HG03460 (cell line): Measurements from ENCODE around the gene ADAM12.
"Not testable (repeated sequence)": the region's sequence is repeated elsewhere in the genome, so short reads cannot be mapped to it uniquely, and the experiment has no call there.

Experiments used
- ATAC-seq: cut with Tn5 transposase; IDR thresholded peaks from one replicate; pipeline ENCODE4 v1.9.1; 2021; ENCODE audit not compliant: unreplicated experiment

The ADAM12 gene

DNA sequence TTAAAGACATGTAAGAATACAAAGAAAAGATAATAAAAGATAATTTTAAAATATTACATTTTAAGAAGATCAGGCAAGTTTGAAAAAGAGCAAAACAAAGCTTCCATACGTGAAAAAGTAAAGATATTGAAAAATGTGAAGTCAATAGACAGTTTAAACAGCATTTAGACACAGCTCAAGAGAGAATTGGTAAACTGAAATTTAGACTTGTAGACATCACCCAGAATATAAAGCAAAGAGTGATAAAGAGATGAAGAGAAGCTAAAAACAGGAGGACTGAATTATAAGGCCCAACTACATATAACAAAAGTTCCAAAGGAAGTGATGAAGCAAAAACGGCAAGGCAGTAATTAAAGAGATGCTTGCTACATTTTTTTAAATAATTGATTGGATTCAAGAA, 13.8 kb downstream of the ADAM12 start:
- ATAC-seq: no peak

DNA sequence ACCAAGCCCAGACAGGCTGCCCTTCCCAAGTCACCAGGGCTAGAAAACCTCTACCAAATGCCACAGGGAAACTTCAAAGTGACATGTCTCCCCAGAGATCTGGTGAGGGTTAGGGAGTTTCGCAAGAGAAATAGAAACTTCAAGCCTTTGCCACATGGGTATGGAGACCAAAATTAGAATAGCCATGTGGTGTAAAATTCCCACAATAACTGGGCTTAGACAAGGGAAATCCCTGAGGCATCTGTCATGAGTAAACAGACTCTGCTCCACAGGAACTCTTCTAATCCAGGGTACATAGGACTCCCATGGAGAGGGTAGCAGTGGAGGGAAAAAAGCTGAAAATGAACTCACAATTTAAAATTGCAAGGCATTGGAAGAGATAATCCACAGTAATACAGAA, 14.3 kb downstream of the ADAM12 start:
- ATAC-seq: no peak

DNA sequence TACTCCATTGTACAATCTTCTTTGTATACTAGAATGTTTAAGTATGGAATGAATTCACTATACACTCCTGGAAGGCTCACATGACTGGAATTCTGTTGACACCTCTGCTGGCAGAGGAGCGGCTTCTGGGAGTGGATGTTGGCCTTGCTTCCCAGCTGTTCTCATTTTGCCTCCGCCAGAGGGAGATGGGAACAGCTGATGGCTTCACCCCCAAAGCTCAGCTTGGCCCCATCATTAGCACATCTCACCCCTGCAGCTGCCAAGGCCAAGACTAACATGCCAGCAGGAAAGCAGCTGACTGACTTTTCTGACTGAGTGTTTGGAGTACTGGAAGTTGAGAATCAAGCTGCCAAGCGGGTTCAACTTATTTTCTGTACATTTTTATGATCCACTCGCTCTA, 15.1 kb downstream of the ADAM12 start:
- no peak for ATAC-seq

DNA sequence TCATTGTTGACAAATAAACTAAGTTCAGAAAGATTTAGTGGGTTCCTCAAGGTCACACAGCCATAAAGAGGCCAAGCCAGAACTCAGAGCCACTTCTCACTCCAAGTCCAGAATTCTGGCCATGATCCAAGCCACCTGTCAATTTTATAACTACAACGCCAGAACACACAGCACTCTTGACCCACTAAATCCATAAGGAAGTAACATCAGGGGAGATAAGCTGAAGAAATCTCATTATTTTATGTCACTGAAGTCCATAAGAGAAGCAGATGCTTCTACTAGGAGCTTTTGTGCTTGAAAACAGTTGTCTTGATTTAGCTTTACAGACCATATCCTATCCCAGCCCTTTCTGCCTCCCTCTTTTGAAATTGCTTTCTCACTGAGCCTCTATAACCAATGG, 15.9 kb downstream of the ADAM12 start:
- no peak for ATAC-seq

DNA sequence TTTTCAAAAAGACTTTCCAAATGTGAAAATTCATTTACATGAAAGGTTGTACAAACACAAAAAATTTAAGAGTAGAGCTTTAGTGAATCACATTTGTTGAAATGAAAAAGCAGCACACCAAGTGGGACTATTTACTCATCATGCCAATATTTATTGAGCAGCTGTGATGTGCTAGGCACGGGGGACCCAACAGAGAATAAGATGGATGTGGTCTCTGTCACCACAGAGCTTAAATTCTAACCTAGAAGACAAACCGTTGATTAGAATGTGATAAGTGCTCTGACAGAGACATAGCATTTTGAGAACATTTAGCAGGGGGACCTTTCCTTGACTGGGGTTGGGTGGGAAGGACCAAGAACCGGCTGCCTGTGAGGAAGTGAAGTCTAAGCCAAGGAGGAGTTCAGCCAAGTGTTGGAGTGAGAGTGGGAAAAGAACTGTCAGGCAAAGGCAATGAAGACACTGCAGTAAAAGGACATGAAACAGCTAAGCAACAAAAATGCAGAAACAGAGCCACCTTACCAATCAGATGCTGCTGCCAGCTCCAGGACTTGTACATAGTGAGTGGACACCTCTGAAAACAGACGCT, 19.1 kb downstream of the ADAM12 start:
- ATAC-seq: no peak

DNA sequence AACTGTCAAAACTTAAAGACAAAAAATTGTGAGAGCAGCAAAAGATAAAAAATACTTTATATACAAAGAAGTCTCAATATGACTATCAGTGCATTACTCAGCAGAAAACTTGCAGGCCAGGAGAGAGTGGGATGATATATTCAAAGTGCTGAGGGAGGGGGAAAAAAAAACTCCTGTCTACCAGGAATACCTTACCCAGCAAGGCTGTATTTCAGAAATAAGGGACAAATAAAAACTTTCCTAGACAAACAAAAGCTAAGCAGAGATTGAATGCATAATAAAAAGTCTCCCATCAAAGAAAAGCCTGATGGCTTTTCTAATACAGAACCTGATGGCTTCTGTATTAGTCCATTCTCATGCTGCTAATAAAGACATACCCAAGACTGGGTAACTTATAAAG, 31.1 kb downstream of the ADAM12 start:
- ATAC-seq: no peak

DNA sequence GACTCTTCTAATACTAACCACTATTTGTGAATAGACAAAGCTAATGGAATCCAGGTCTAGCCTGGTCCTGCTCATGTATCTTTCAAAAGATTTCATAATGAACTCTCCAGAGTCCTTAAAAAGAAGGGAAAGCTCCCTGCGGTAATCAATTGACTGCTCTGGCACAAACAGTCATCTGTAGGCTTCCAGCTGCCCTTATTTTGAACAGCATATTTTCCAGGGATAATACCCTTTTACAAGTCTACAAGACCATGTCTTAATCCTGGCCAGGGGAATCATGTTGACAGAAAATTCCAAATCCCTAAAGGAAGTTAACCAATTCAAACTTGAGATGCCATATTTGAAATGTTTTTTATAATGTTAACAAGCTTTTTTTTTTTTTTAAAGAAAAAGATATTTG, 34.6 kb downstream of the ADAM12 start:
- ATAC-seq: no peak

DNA sequence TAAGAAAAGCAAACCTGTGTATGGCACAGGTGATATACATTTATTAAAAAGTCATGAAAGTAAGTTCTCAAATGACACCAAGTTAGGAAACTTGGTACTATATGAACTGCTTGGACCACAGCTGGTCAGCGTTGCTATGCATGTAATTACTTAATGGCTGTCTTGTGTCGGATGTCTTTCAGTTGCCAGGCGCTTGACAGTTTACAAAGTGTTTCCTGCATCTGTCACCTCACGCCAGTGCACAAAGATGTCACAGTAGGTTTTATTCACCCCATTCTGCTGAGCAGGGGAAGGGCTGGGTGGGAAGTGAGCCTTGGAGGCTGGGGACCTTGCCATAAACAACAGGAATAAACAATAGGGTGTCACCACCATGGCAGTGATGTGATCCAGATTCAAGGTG, 35.8 kb downstream of the ADAM12 start:
- no peak for ATAC-seq

DNA sequence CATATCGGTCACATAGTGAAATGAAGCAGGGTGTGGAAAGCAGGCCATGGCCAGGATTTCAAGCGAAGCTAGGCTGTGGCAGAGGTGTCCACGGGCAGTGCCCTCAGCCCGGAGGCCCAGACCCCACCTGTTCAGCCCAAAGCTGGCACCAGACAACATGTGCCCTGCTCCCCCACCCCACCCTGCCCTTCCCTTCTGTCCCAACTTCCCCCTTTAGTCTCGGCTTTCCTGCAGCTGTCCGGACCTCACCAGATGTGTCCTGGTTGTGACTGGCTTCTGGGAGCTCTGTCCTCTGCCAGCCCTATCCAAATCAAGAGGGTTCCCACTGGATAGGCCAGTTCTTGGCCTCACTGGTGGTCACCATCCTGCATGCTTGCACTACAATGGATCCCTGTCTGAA, 37.3 kb downstream of the ADAM12 start:
- no peak for ATAC-seq

DNA sequence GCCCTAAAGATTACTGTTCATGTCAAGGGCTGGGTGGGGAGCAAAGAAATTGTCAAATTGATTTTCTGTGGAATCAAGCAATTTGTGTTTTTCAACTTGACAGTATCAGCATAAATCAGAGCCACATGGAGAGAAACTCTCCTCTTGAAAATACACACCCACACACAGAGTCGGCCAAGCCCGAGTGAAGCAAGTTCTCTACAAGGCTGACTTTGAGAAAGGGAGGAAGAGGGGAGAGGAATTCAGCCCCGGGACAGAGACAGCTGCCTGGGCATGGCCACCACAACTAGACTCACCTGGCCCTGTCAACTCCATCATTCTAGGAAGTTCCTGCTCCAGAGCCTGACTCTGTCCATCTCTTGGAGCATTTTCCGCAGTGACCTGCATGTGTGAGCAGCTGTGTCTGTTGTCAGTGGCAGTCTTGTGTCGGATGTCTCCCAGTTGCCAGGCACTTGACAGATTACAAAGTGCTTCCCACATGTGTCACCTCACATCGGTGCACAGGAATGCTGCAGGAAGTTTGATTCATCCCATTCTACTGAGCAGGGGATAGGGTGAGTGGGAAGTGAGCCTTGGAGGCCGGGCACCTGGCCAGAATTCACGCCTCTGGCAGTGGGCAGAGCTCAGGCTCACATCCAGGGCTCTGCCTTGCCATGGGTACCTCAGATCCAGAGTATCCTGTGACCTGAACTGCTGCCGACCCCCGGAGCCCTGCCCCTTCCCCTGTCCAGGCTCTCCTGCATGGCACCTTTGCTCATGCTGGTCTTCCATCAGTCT, 37.9 kb downstream of the ADAM12 start:
- no peak for ATAC-seq

DNA sequence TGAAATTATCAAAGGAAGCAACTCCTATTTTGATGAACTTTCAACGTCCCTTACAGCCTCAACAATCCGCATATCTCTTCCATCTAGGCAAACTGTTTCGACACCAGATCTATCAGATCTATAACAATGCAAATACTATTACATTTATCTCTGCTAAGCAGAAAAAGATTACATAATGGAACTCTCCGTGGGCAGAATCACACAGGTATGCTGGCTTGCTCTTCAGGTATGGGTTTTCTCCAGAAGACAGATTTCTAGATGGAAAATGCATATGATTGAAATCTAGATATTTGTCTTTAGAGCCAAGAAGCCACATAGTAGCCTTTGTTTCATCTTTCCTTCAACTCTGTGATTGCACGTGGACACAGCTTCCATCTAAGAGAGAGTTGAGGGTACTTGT, 38.6 kb downstream of the ADAM12 start:
- no peak for ATAC-seq

DNA sequence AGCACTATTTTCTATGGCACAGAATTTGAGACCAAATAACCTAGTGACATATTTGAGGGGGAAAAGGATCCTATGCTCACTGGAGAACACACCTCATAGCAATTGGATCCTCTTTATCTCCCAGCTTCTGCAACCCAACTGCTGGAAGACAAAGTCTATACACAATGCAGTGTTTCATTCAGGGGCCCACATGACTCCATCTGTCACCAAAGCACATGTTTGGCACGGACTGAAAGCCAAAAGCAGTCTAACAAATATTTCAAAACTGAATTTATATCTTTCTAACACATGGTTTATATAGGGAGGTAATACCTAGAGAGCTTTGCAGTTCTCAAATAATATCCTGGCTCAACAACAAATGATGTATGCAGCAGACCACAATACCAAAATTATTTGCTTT, 39.2 kb downstream of the ADAM12 start:
- ATAC-seq: no peak

DNA sequence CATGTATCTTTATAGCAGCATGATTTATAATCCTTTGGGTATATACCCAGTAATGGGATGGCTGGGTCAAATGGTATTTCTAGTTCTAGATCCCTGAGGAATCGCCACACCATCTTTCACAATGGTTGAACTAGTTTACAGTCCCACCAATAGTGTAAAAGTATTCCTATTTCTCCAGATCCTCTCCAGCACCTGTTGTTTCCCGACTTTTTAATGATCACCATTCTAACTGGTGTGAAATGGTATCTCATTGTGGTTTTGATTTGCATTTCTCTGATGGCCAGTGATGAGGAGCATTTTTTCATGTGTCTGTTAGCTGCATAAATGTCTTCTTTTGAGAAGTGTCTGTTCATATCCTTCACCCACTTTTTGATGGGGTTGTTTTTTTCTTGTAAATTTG, 44.8 kb downstream of the ADAM12 start:
- not testable (repeated sequence) for ATAC-seq

DNA sequence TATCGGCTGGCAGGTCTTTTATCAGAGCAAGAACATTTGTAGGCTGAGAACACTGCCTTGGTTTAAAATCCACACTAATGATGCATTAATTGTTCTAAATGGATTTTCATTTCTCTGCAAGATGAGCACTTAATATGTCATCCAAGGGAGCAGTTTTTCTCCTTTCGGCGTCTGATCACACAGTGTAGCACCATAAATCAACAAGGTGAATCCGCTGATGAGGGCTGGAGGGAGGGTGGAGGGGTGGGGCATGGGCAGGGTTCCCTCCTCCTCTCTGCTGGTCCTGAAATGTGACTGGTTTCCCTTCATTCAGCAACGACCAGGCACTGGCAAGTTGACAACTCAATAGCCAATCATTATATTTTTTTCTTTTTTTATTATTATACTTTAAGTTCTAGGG, 45.6 kb downstream of the ADAM12 start:
- ATAC-seq: no peak

DNA sequence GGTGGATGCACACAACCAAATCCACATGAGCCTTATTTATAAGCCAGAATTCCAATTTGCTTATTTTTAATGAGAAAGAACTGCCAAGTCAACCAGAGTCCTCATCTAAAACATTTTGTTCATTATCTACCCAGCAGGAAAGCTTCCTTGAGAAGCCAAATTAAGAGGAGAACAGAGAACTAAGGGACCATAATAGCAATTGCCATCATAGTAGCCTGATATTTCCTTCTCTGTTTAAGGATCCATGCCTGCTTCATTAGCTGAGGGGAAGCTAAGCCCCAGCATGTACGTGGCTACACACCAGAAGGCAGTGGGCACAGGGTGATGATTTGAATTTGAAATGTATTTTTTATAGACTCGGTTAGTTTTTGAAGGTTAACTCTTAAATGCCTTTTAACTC, 46.8 kb downstream of the ADAM12 start:
- no peak for ATAC-seq

DNA sequence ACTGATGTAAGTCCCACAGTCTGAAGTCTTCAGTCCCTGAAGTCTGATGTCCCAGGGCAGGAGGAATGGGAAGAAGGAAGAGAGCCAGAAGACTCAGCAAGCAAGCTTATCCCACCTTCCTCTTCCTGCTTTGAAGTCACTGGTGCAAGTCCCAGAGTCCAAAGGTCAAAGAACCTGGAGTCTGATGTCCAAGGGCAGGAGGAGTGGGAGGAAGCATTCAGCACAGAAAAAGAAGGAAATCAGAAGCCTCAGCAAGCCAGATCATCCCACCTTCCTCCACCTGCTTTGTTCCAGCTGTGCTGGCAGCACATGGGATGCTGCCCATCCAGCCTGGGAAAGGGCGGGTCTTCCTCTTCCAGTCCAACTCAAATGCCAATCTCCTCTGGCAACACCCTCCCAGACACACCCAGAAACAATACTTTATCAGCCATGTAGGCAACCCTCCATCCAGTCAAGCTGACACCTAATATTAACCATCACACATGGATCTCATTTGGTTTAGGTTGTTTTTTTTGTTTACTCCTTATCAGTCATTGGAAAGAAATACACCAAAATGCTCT, 50.9 kb downstream of the ADAM12 start:
- no peak for ATAC-seq

DNA sequence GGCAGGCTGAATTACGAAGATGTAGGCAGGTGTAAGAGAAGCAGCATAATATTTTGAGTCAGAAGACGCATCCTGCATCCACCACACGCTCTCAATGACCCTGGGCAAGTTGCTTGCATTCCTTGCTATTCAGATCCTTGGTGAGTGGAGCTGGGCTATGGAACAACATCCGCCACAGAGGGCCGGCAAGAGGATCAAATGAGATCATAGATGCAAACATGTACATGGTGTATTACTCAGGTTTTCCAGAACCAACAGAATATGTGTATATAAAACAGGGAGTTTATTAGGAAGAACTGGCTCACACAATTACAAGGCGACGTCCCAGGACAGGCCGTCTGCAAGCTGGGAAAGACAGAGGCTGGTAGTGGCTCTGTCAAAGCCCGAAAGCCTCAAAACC, 51.5 kb downstream of the ADAM12 start:
- no peak for ATAC-seq

DNA sequence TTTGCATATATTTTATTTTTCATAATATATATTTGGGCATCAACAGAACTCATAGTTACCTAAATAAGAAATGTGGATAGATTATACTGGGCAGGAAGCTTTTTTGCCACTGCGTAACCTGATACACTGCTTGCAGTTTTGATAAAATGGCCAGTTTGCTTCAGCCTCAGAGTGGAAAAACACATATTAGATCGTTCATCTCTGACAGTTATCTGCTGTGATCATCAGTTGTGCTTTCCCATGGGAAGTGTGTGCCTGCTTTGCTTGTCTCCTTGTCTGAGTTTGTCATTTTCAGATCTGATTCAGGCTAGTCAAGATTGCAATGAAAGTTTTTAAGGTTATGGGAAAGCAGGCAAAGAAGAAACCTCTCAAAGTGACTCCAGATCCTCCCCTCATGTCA, 54.0 kb downstream of the ADAM12 start:
- ATAC-seq: no peak

DNA sequence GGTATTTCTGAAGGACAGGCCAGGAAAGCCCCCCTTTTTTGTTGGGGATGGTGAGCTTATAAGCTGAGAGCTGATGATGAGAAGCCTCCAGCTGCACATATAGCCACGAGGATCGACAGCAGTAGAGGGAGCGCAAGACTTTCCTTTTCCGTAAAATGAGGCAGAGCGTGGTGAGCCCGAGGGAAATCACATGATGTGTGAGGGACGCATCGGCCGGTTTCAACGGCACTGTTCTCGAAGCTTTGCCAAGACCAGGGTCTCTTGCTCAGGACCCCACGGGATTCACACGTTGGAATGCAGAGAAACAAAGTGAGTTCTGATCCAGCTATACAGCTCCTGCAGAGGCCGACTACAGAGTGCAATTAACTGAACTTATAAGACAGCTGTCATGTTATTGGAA, 55.7 kb downstream of the ADAM12 start:
- no peak for ATAC-seq

DNA sequence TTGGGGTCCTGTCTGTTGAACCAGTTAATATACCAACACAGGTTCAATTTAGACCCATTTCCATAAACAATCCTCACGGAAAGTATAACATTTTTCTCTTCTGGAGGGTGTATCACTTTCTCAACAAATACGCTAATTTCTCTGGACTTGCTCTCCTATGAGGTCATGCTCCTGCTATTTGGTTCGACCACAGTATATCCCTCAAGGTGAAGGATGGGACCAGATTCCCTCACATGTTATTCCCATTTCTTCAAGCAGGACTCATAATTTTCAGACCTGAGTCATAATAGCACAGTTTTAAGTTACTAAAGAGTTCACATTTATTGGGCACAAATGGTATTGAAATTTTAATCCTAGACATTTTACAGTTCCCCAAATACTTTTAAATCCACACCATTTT, 57.2 kb downstream of the ADAM12 start:
- no peak for ATAC-seq

DNA sequence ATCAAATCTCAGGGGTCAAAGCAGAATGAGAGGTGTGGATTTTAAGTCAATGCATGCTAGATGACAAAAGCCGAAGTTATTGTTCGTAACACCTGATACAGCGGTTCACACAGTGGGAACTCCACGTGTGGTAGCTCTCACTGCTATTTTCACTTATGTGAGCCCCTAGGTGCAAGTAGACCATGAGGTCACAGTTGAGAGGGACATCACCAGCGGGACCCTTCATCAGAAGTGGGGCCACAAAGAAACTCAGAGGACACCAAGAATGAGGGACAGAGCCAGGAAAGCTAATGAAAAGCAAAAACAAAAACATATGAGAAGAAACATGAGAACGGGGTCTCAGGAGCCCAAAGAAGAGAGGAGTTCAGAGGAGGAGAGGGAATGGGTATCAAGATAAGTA, 63.5 kb downstream of the ADAM12 start:
- ATAC-seq: no peak

DNA sequence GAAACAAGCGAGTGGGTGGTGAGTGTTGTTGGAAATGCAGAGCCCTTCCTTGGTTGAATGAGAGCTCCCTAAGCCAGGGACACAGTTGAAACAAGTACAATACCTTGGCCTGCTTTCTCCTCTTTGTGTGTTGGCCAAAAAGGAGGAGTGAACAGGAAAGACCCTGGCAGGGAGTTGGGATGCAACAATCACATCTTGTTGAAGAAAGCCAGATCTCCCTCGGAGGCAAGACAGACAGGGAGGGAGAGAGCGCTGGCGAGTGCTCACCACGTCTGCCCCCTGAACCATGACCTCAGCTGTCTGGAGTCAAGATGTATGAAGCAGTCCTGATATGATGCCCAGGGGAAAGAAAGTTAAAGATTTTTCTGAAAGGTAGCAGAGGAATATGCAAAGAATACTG, 66.8 kb downstream of the ADAM12 start:
- ATAC-seq: no peak

DNA sequence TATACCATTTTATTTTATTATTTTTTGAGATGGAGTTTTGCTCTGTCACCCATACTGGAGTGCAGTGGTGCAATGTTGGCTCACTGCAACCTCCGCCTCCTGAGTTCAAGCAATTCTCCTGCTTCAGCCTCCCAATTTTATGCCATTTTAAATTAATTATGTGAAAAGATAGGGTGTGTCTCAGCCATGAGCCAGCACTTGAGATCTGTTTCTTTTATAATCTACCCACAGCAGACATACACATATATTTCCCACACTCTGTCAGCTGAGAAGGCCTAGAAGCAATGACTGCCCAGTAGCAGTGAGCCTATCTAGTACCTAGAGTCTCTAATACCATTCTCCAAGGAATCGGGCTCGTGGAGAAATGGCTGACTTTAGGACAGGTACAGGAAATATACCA, 70.5 kb downstream of the ADAM12 start:
- ATAC-seq: no peak
